NCI-H146 treated with DMSO at 0.1 percent for 48 hours (cell line): ENCODE data around the gene THRA.

ENCODE experiments used
- DNase-seq: peaks from one replicate; lab custom pipeline; 2025; ENCODE audit not compliant: unreplicated experiment; lab: John Stamatoyannopoulos, UW

Gene THRA, protein sequence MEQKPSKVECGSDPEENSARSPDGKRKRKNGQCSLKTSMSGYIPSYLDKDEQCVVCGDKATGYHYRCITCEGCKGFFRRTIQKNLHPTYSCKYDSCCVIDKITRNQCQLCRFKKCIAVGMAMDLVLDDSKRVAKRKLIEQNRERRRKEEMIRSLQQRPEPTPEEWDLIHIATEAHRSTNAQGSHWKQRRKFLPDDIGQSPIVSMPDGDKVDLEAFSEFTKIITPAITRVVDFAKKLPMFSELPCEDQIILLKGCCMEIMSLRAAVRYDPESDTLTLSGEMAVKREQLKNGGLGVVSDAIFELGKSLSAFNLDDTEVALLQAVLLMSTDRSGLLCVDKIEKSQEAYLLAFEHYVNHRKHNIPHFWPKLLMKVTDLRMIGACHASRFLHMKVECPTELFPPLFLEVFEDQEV

DNA sequence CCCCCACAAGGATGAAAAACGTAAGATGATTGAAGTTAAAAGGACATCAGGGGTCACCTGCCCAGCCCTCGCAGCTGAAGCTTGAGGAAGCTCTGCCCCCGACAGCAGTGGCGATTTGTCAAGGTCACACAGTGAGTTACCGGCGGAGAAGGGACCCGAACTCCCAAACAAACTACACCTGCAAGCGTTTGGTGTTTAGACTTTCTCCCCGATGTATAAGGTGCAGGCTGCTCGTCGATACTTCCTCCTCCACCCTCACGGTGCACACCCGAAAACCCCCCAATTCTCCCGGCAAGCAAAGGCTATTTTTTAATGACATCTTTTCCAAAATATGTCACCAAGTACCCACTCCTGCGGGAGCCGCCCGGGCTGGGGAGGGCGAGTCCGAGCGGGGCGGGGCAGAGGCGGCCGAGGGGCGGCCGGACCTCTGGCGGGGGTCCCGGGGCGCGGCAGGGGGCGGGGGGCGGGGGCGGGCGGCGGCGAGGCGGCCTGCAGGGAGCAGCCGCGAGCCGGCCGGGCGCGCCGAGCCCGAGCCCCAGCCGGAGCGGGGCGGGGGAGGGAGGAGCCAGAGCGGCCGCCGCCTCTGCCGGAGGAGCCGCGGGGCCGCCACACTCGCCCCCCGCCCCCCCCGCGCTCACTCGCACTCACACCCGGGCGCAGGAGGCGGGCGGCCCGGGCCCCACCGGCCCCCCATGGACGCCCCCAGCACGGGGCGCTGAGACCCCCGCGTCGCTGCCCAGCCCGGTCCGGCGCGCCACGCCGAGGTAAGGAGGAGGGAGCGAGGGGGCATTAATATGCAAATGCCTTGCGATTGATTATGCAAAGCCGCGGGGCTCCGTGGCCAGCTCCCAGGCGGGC, at the start of gene THRA:
TSS of gene THRA (plus strand) at position 637 of the 858 bp plus-strand sequence. CDS start 11,524 bp downstream, outside the sequence.
- no peak for DNase-seq

GRCh38 chr17:40014375-40014980, 48.3 kb upstream of the THRA start:
- no peak for DNase-seq

- DNase-seq: no peak
These were observed 47.5 kb upstream of the THRA start, which contains the start of gene CSF3 for GRCh38 chr17:40015005-40015997. TSS of gene CSF3 (plus strand) at chr17:40015440. CDS start at chr17:40015475, 35 bp downstream.

DNA sequence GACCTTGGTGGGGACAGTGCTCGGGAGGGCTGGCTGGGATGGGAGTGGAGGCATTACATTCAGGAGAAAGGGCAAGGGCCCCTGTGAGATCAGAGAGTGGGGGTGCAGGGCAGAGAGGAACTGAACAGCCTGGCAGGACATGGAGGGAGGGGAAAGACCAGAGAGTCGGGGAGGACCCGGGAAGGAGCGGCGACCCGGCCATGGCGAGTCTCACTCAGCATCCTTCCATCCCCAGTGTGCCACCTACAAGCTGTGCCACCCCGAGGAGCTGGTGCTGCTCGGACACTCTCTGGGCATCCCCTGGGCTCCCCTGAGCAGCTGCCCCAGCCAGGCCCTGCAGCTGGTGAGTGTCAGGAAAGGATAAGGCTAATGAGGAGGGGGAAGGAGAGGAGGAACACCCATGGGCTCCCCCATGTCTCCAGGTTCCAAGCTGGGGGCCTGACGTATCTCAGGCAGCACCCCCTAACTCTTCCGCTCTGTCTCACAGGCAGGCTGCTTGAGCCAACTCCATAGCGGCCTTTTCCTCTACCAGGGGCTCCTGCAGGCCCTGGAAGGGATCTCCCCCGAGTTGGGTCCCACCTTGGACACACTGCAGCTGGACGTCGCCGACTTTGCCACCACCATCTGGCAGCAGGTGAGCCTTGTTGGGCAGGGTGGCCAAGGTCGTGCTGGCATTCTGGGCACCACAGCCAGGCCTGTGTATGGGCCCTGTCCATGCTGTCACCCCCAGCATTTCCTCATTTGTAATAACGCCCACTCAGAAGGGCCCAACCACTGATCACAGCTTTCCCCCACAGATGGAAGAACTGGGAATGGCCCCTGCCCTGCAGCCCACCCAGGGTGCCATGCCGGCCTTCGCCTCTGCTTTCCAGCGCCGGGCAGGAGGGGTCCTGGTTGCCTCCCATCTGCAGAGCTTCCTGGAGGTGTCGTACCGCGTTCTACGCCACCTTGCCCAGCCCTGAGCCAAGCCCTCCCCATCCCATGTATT, 46.5 kb upstream of the THRA start:
- DNase-seq: no peak

- DNase-seq: no peak
These were observed 45.2 kb upstream of the THRA start for GRCh38 chr17:40017422-40018080.

DNA sequence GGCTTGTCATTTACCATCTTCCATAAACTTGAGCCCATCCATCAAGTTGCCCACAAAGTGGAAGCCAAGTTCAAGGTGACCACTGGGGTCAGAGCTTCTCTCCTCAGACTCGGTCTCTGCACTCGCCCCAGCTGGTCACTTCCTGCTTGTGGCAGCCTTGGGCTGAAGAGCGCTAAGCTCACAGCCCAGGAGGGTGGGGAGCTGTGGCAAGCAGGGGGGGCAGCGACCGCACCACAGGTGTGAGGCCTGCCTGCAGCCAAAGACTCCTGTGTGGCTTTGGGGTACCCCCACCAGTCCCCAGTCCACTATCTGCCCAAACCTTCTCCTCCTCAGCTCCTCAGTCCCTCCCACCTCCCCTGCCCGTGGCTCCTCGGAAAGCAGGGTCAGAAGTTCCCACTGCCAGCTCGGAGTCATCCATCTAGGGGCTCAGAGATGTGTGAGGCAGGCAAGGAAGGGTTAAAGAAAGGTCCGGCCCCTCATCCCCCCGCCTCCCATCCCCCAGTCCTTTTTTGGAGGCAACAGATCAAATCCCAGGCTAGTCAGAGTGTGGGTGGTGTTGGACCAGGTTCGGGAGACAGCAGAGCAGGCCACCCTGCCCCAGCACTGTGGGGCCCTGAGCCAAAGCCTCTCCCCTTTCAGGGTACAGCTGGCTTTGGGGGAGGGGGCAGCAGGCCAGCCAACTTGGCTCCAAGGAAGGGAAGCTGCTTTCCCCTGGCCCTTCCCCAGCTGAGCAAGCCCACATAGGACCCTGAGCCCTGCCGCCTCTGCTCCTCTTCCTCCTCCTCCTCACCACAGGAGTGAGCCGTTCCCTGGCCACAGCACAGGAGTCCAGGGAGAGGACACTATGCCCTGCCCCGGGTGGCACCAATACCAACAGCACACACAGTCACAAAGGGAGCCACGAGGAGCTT, 44.3 kb upstream of the THRA start:
- DNase-seq: no peak

DNA sequence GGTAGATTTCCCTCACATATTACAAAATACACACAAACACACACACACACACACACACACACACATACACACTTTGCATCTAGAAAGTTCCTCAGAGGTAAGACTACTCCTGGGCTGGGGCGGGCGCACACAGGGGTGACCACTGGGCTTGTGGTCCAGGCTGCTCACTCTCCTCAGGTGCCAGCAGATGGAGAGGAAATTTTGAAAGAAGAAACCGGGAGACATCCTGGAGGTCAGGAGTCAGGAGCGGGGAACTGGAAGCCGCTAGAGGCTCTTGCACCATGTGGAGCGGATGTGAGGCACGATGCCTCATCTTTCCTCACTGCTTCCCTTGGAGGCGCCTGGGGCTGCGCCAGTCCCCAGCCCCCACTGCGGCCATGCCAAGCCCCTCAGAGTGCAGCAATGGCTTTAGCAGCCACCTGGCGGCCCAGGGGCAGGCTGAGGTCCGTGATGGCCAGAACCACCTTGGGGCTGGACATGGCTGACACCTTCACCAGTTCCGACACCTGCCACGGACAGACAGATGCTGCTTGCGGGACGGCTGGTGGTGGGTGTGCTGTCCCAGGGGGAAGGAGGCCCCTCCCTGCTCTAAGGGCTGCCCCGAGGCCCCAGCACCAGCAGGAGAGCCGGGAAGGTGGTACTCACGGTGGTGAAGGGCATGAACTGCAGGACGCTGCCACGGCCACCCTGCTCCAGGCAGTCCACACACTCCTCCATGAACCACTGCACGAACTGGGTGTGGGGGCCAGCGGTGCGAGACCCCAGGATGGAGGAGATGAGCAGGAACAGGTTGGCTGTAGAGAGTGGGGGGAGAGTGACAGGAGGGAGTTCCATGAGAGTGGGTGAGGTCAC, 43.4 kb upstream of the THRA start:
- no peak for DNase-seq

GRCh38 chr17:40020146-40020545, 42.6 kb upstream of the THRA start:
- no peak for DNase-seq

DNA sequence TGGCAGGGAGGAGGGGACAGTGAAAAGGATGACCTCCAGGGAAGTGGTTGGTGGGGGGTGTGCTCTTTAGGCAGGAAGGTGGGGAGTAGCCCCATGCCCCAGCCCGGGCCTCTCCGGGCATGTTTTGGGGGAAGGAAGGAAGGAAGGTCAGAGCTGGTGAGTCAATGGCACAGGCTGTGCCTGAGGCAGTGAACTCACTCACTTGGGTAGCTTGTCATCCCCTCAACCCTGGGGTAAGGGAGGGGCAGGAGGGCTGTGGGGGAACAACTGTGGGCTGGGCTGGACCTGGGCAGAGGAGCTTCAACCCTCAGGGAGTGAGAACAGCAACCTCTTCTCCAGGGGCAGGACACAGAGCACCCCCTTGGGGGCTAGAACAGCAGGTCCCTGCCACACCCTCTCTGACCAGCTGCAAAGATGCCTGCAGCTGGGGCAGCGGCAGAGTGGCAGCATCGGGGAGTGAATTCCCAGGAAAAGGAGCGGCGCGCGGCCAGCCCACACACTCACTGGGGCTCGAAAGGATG, 41.3 kb upstream of the THRA start:
- DNase-seq: no peak

GRCh38 chr17:40022497-40022896, 40.3 kb upstream of the THRA start:
- no peak for DNase-seq

GRCh38 chr17:40022961-40023541, 39.7 kb upstream of the THRA start:
- DNase-seq: no peak

DNA sequence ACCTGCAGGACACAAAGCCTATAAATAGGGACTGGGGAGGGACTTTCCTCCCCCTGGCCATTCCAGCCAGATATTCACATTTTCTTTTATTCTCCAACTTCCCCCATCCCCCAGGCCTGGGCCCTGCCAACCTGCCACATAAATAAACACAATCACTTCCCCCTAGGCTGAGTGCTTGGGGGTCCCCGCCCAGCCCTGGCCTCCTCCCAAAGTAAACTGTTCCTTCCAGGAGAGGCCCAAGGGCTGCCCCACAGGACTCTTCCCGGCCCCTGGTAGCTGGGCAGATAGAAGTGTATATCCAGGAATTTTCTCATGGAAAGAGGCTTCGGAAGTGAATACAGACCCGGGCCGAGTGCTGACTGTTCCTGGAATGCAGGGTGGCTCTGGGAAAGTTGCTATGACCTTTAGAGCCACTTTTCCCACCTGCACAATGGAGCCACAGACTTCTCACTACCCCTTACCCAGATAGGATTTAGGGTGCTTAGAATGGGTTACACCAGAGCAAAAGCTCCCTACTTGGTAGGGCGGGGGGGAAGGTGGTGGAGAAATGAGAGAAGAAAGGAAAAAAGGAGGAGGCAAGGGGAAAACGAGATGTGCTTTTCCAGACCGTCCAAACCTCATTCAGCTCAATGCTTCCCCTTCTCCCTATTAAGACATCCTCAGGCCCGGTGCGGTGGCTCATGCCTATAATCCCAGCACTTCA, 39.0 kb upstream of the THRA start:
- no peak for DNase-seq

DNA sequence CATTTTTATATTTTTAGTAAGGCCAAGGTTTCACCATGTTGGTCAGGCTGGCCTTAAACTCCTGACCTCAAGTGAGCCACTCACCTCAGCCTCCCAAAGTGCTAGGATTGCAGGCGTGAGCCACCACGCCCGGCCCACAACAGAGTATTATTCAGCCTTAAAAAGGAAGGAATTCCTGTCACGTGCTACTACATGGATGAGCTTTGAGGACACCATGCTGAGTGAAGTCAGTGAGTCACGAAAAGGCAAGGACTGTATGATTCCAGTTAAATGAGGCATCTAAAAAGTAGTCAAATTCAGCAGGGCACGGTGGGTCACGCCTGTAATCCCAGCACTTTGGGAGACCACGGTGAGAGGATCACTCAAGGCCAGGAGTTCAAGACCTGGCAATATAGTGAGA, 37.9 kb upstream of the THRA start:
- DNase-seq: no peak

GRCh38 chr17:40025559-40025958, 37.2 kb upstream of the THRA start:
- no peak for DNase-seq

GRCh38 chr17:40025991-40026815, 36.6 kb upstream of the THRA start:
- DNase-seq: no peak
